ENCODE data around the gene ZNF627.
"Not testable (repeated sequence)": the region's sequence is repeated elsewhere in the genome, so short reads cannot be mapped to it uniquely, and the experiment has no call there.

The ZNF627 gene

GRCh38 chr19:11633223-11633622, 35.9 kb downstream of the ZNF627 start:
- DNase-seq, result no peak

DNA sequence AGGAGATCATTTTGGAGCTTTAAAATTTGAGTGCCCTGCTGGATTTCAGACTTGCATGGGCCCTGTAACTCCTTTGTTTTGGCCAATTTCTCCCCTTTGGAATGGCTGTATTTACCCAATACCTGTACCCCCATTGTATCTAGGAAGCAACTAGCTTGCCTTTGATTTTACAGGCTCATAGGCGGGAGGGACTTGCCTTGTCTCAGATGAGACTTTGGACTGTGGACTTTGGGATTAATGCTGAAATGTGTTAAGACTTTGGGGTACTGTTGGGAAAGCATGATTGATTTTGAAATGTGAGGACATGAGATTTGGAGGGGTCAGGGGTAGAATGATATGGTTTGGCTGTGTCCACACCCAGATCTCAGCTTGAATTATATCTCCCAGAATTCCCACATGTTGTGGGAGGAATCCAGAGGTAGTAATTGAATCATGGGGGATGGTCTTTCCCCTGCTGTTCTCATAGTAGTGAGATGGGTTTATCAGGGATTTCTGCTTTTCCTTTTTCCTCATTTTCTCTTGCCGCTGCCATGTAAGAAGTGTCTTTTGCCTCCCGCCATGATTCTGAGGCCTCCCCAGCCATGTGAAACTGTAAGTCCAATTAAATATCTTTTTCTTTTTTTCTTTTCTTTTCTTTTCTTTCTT, 36.9 kb downstream of the ZNF627 start:
- not testable (repeated sequence) for DNase-seq

- DNase-seq, result no peak
These were observed 41.9 kb downstream of the ZNF627 start for GRCh38 chr19:11639245-11639601.

GRCh38 chr19:11639602-11640471, 42.6 kb downstream of the ZNF627 start:
- DNase-seq, result peak; percentile 60

DNA sequence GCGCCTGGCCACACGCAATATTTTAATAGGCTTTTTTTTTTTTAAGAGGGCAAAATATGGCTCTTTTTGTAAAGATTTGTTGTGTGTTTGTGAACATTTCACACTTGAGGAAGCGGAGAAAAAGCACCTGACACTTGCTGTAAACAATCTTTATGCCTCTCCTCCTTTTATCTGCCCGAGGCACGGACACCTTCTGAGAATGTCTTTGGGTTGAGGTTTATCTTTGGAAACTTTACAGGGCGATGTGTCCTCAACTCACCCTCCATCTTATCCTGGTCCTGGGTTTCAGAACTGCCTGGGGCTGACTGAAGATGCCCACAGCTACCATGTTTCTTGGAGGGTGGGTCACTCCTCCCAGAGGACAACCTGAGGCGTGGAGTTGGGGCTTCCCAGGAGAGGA, 44.0 kb downstream of the ZNF627 start:
- DNase-seq, result no peak

DNA sequence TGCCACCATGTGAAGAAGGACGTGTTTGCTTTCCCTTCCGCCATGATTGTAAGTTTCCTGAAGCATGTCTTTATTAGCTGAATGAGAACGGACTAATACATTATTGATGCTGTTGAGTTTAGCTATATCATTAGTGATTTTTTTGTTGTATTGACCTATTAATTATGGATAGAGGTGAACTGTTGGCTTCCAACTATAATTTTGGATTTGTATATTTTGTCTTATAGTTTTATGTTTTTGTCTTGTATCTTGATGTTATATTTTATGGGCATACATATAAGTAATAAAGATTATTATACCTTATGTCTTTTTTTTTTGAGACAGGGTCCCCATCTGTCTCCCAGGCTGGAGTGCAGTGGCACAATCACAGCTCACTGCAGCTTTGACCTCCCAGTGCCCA, 45.6 kb downstream of the ZNF627 start:
- no peak for DNase-seq

DNA sequence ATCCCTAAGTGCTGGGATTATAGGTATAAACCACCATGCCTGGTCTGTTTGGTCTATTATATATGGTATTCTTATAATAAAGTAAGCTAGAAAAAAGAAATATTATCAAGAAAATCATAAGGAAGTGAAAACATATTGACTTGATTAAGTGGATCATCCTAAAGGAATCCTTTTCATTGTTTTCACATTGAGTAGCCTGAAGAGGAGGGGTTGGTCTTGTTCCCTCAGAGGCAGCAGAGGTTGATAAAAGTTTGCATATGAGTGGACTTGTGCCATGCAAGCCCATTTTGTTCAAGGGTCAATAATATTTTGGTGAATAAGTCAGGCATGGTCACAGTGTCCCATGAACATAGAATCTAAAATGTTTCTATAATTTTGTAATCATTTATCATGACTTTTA, 52.7 kb downstream of the ZNF627 start:
- no peak for DNase-seq

- no peak for DNase-seq
These were observed 53.8 kb downstream of the ZNF627 start for GRCh38 chr19:11651062-11651461.

DNA sequence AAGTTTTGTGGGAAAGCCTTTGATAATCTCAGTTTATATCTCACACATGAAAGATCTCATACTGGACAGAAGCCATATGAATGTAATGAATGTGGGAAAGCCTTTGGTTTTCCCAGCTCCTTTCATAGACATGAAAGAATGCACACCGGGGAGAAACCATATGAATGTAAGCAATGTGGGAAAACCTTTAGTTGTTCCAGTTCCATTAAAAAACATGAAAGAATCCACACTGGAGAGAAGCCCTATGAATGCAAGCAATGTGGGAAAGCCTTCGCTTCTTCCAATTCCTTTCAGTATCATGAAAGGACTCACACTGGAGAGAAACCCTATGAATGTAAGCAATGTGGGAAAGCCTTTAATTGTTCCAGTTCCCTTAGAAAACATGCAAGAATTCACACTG, 54.8 kb downstream of the ZNF627 start:
- DNase-seq, result no peak

GRCh38 chr19:11652492-11652891, 55.2 kb downstream of the ZNF627 start:
- DNase-seq, result no peak

- no peak for DNase-seq
These were observed 59.3 kb downstream of the ZNF627 start for GRCh38 chr19:11656535-11656934.

DNA sequence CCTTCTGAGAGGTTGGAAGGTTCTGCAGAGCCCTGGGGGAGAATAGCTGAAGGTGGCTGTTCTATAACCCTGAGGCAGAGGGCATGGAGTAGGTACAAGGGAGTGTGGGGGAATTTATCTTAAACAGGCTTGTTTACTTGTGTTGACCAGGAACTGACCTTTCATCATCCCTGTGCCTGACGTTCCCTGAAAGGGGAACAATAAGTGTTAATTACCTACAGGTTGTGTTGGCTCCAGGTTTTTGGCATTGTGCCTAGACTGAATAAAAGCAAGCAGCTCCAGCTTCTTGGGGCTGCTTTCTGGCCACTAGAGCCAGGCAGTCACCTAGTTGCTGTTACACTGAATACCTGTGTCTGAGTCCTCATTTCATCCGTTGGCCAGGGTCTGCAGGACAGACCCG, 60.0 kb downstream of the ZNF627 start:
- DNase-seq, result no peak

- no peak for DNase-seq
These were observed 61.7 kb downstream of the ZNF627 start for GRCh38 chr19:11658970-11659369.

GRCh38 chr19:11659612-11660011, 62.3 kb downstream of the ZNF627 start:
- DNase-seq, result no peak

DNA sequence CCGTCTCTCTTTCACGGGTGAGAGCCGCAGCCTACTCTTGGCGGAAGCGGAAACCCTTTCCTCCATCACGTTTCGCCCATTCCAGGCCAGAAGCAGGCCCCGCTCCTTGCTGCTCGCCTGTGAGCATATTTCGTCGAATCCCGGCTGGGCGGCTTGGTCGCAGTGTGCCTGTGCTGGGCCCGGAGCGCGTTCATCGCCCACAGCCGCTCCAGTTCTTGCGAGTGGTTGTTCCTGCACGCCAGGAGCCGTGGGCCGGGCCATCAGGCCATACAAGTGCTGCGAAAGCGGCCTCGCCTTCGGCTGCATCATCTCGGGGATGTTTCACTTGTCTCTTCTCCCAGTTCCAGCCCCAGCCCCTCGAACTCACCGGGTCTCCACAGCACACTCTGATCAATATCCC, 65.0 kb downstream of the ZNF627 start:
- no peak for DNase-seq

DNA sequence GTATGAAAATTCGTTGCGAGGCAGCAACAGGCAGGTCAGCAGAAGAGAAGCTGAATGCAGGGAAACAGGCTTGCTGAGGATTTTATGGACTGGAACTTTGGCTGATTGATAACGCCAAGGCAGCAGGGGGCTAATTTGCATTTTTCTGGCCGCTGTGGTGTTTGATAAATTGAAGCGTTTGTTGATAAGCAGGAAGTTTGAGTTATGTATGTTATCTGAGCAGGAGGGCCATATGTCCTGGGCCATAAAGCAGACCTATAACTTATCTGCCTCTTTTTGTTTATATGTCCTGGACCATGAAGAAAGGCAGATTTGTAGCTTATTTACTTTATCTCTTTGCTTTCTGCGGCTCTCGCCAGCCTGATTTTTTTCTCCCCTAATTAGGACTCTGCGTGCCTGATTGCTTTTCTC, 65.9 kb downstream of the ZNF627 start:
- DNase-seq, result no peak

Measured in 8988T (cell line).